NB4 (cell line): ENCODE data around the gene FZD10.

Experiments
- DNase-seq: peaks from one replicate; pipeline ENCODE4 v3.0.0; 2010; ENCODE audit warnings: low read depth
- H3K4me3 ChIP-seq: one replicate; pipeline ENCODE4 v1.5.1; 2011; ENCODE audit warnings: mild to moderate bottlenecking, low read depth, low read length, moderate library complexity
- CTCF ChIP-seq: IDR thresholded peaks from one replicate; pipeline ENCODE4 v1.5.1; 2012; ENCODE audit warnings: low read depth, low read length
- MAX ChIP-seq: IDR thresholded peaks from 2 replicates; pipeline ENCODE4 v1.6.1; 2011; ENCODE audit warnings: low read depth, low read length
- MYC ChIP-seq: IDR thresholded peaks from 2 replicates; pipeline ENCODE4 v1.6.1; 2011; ENCODE audit warnings: low read depth, low read length
- POLR2A ChIP-seq: IDR thresholded peaks from 2 replicates; pipeline ENCODE4 v1.6.1; 2011; ENCODE audit warnings: mild to moderate bottlenecking; ENCODE audit not compliant: insufficient read length; ENCODE audit errors: extremely low read depth

Gene FZD10

GRCh38 chr12:130181211-130181610, 18.9 kb downstream of the FZD10 start:
- DNase-seq: no peak
- TF ChIP-seq MAX: no peak
- no peak for TF ChIP-seq MYC
- TF ChIP-seq POLR2A: no peak
- TF ChIP-seq CTCF: no peak
- no peak overlapping the region for H3K4me3 ChIP-seq

GRCh38 chr12:130183585-130184370, 21.5 kb downstream of the FZD10 start:
- DNase-seq: no peak
- H3K4me3 ChIP-seq: no peak overlapping the region
- no peak for TF ChIP-seq CTCF
- TF ChIP-seq MAX: no peak
- no peak for TF ChIP-seq MYC
- no peak for TF ChIP-seq POLR2A

- no peak overlapping the region for H3K4me3 ChIP-seq
- TF ChIP-seq POLR2A (no peak), MYC (no peak), MAX (no peak), CTCF (no peak)
- no peak for DNase-seq
These were observed 22.3 kb downstream of the FZD10 start for GRCh38 chr12:130184404-130185090.

GRCh38 chr12:130185455-130186391, 23.5 kb downstream of the FZD10 start:
- DNase-seq: no peak
- TF ChIP-seq MYC (no peak), MAX (no peak), CTCF (no peak), POLR2A (no peak)
- H3K4me3 ChIP-seq: no peak overlapping the region

GRCh38 chr12:130186651-130187268, 24.5 kb downstream of the FZD10 start:
- no peak for DNase-seq
- TF ChIP-seq MYC (no peak), CTCF (no peak), POLR2A (no peak), MAX (no peak)
- H3K4me3 ChIP-seq: no peak overlapping the region
